GM21723 (cell line): Measurements from ENCODE around the gene FGF10.

Experiments used
- ATAC-seq: cut with Tn5 transposase; IDR thresholded peaks from one replicate; pipeline ENCODE4 v1.9.1; 2021; ENCODE audit warnings: mild to moderate bottlenecking, moderate library complexity; ENCODE audit not compliant: unreplicated experiment

The FGF10 gene

DNA sequence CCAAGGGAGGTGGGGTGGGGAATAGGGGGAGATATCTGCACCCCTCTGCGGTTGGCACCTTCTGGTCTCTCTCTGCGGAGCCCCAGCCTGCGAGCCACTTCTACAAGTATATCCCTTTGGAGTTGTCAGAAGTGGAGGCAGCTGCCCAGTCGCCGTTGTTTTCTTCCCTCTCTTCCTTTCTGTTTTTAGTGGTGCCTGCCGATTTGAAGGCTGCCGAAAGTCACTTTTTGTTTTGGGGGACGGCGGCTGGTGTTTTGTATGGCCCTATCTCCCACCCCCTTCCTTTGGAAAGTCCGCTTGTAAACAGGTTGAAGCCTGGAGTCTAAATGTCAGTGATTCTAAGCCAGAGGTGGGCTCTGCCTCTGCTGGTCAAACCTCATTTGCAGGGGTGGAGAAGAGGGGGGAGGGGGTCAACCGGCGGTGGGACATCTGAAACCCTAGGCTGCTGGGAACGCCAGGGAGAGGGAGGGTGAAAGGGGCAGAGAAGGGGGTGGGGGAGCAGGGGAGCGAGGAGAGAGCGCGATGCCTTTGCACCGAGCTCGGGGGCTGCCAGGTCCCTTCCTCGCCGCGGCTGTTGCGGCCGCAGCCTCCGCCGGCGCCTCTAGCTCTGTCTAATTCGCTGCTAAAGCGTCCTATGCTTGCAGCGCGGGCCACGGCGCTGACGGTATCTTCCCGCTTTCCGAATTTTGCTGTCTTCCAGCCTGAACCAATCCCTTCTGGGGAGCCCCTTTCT is at the start of gene FGF10:
Gene FGF10, minus strand, starts transcription at position 331 of the 733 bp plus-strand sequence. CDS start 738 bp downstream, outside the sequence.
- ATAC-seq: no peak

DNA sequence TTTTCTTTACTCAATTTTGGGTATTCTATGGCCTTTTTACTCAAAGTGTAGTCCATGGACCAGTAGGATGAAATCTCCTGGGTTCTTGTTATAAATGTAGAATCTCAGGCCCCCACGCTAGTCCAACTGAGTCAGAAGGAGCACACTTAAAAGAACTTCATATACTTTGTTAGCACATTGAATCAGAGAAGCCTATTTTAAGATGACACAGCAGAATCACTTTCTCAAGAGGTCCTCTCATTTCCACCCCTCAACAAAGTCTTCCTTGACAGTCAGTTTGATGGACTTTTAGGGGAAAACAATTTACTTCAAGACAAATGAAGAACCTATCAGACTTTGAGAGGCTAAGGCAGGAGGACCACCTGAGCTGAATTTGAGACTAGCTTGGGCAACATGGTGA is 37.7 kb upstream of the FGF10 start:
- no peak for ATAC-seq

DNA sequence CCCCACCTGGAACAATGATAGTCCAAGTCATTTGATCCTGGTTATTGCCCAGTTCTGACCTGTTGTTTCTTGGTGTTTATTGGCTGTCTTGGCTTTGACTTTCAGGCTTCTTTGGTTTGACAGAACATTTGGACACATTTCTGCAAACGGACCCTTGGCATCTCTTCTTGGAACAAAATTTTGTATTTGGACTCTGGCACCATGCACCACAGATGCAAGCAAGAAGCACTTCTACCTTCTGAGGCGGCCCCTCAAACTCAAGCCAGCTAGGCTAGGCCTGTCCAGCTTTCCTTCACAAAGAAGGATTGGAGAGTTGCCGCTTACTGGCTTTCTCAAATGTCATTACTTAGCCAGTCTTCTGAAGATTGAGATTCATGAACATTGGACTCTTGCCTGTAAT is 23.1 kb upstream of the FGF10 start:
- no peak for ATAC-seq

DNA sequence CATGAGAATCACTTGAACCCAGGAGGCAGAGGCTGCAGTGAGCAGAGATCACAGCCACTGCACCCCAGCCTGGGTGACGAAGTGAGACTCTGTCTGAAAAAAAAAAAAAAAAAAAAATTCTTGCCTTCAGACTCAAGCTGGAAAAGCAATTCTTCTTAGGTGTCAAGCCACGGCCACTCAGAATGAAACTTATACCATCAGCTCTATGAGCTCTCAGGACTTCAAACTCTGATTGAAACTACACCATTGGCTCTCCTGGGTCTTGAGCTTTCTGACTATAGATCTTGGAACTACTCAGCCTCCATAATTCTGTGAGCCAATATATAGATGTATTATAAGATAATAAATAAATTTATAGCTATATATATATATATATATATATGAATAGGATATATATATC is 12.9 kb upstream of the FGF10 start:
- ATAC-seq: no peak

DNA sequence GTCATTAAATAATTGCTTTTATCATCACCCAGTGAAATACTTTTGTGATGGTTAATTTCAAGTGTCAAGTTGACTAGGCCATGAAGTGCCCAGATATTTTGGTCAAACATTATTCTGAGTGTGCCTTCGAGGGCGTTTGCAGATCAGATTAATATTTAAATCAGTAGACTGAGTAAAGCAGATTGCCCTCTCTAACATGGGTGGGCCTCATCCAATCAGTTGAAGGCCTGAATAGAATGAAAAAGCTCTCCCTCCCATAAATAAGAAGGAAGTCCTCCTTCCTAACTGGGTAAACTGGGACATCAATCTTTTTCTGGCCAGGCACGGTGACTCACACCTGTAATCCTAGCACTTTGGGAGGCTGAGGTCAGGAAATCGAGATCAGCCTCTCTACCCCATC is 12.4 kb upstream of the FGF10 start:
- no peak for ATAC-seq

DNA sequence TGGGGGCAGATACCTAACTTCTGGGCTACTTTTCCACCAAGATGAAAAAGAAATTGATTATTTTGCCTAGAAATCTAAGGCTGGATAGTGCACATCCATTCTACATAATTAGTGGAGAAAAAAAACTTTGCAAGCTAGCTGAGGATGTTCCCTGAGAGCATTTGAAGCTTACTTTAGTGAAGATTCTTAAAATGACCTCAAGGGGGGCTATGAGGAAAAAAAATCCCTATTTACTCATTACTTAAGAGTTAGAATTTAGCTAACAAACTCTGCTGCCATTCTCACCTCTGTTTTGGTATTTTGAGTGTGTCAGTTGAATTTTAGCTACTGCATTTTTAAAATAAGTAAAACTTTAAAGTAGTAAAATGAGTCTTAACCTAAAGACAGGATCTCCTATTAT is 9.2 kb upstream of the FGF10 start:
- ATAC-seq: no peak

DNA sequence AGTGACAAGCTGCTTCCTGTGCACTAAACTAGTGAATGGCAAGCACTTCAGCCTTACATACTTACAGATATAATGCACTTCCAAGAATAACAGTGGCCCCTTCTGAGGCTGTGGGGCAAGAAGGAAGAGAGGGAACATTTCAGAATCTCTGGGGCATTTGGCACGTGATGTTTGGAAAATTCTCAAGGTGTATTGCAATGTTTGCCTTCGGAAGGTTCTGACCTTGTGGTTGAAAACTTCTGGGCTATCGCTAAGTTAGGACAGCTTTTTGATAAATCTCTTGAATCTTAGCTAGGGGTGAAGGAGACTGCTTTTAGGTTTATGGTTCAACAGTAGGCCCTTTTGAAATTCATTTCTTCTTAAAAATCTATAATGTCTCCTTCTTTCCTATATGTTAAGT is 7.1 kb upstream of the FGF10 start:
- ATAC-seq: no peak

DNA sequence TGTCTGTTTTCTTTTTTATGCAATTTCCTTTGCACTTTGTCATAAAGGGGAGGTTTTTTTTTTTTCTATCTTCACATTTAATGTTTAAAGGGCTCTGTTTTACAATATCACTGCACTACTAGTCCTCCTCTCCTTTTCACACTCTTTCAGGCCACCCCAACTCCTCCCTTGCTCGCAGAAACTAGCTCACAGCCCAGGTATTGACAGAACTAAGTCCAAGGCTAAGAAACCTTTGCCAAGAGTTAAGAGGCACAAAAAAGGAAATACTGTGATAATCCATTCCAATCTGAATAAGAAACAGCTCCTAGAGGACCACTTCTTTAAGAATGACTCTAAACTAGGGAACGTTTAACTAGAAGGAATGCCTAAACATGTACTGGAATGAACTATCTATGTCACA is 1.1 kb upstream of the FGF10 start:
- no peak for ATAC-seq

DNA sequence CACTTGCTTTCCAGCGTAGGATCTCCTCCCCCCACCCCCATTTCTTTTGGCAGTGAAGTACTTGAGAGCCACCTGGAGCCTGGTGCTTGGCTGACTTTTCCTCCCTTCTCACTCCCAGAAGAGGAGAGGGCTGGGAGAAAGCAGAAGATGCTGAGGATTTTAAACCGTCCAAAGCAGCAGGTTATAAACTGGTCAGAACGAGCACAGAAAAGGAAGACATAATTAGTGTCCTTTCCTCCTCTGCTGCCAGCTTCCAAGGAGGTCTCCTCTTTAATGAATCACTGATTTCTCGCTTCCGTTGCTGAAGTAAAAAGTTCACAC is 563 bp upstream of the FGF10 start:
- ATAC-seq: no peak

DNA sequence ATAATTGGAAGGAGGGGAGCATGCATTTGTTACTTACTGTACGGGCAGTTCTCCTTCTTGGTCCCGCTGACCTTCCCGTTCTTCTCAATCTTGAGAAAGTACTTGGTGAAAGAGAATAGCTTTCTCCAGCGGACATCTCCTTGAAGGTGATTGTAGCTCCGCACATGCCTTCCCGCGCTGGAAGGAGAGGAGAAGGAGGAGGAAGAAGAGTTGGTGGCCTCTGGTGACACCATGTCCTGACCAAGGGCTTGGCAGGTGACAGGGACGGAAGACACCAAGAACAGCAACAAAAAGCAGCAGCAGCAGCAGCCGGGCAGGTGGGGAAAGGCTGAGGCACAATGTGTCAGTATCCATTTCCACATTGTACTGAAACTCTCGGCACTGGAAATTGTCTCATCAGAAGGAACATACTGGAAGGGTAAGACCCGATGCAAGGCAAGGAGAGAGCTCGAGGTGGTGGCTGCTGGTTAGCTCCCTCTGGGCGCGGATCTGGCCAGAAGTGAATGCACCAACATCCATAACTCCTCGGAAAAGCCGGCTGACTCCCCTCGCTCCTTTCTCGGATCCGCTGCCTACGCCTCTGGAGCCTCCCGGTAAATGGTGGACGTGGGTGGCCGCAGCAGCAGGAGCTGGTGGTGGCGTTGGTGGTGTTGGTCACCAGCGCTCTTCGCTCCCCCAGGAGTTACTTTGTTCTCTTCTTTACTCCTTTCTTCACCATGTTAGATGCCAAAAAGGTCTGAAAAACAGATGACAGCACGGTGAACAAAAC is 715 bp downstream of the FGF10 start:
- ATAC-seq: no peak

DNA sequence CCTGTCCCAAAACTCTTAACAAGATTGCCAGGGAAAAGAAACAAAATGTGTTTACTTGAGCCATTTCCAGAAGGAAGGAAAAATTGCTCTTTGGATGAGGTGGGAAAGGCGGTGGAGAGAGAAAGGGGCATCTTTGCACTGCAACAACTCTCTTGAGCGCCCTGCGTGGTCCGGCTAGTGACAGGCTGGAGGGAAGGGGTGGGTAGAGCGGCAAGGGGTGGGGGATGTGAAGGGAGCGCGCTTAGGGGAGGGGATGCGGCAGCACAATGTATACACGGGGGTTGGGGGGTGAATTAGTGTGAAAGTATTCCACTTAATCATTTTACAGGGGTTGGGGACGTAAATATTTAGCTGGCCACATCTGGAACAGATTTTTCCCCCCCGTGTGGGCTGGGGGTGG is 1.3 kb downstream of the FGF10 start:
- no peak for ATAC-seq

DNA sequence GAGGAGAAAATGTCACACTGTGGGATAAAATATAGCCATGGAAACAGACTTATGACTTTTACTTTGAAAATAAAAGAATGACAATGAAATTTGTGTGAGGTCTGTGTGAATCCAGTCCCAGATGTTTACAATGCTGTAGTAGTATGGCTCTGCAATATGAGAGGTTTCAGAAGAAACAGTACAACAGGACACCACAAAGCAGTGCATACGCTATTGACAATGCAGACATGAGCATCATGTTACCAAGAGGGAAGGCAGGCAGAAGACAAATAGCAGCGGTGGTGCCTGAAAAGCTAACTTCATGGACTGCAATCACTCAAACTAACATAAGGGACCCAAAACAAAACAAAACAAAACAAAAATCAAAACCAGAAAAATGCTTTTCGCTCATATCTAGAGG is 1.8 kb downstream of the FGF10 start:
- ATAC-seq: no peak

DNA sequence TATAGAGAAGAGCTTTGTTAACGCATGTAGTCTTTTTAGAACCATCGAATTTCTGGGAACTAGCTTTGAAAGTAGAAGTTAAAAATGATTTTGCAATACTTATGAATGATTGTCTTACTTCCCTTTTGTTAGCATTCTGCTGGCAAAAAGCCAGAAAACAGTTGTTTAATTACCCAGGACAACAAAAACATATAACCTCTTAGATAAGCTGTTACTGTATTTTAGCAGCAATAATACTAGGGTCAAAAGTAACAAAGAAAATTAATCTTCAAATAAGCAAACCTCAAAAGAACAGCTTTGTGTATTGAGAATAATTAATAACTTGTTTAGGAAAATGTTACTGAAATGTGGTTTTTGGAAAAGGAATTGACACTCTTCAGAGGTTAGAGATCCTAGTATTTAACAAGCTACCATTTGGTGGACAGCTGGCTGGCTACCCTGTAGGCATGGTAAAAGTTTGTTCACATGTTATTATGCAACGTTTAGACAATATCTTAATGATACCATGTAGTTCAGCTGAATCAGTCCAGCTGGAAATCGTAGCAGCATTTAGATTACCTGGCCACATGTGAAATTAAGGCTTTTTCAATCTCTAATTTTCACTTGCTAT is 3.8 kb downstream of the FGF10 start:
- ATAC-seq: no peak

DNA sequence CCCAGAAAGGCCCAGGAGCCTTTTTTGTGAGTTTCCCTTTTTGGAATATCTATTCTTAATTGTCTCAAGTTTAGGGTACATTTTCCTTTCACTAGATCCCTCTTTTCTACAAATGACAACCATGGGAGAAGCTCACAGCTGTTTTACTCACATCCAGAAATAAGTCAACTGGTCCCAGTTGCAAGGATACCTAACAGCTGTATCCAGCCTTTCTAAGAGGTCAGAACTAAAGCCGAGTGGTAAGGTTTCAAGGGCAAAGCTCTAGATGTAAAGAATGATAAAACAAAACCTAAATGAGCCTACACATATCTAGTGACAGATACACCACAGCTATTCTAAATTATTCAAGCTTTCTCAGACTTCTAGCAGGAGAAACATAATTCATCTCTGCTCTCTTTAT is 4.4 kb downstream of the FGF10 start:
- no peak for ATAC-seq

DNA sequence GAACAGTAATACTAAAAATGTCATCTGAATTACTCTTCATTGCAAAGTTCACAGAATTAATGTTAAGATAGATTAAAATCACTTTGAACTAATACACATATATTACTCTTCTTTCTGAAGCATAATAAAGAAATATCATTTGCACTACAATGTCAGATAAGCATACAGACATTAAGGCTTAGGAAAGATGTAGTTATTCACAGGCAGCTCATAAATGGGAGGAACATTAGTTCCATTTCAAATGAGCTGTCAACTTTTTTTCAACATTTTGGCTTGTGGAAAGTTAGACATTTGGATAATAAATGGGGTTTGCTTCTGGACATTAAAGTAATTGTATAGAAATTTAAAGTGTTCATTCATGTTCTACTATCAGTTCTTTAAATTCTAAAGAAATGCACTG is 6.3 kb downstream of the FGF10 start:
- no peak for ATAC-seq

DNA sequence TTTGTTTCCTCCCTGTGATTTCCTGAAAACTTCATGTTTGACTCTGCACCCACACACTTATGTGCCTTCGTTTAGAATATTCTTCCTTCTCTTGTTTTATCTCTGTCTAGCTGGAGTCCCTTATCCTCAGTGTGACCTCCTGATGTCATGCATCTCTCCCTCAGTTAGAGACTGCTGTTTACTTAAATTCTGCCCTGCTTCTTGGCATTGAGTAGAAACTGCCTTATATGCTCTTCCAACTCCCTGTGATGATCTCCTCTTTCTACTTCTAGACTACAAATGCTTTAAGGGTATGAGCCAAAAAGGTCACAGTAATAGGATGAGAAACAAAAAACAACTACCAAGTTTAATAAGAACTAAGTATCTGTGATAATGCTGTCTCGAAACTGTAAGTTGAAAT is 12.2 kb downstream of the FGF10 start:
- no peak for ATAC-seq

DNA sequence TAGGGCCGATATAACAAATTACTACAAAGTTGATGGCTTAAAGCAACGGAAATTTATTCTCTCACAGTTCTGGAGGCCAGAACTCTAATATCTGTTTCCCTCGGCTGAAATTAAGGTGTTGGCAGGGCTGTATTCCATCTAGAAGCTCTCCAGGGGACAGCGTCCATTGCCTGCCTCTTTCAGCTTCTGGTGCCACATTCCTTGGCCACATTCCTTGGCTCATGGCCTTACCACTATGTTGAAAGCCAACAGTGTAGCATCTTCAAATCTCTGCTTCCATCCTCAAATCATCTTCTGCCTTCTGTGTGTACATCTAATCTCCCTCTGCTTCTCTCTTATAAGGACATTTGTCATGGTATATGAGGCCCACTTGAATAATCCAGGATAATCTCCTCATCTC is 17.2 kb downstream of the FGF10 start:
- no peak for ATAC-seq

DNA sequence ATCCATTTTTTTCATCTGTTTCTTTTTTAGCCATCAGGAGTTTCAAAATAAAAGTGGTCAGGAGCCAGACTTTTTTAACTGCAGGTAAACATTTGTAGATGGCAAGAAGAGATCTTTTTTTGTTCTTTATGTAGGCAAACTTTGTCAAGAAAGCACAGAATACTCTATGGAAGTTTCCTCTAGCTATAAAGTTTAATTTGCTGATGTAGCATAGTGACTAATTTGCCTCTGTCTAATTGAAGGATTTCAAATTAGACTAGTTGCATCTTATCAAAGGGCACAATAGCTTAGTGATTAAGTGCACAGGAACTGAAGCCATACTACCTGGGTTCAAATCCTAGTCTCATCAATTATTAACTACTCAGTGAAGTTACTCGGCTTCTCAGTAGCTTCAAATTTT is 22.0 kb downstream of the FGF10 start:
- ATAC-seq: no peak

DNA sequence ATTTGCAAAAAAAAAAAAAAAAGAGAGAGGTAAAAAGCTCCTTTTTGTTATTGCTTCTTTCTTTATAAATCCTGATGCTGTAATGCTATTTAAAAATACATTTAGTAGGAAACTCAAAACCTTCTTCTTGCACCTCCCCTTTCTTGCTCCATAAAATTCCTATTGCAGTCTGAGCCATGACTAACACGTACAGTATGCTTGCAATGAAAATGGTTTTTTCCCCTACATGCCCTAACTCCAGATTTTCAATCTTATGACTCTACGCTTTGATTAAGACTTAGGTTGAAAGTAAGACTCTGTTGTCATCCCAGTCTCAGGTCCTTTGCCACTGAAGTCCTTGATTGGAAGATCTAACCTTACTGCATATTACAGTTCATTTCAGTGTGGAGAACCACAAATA is 23.9 kb downstream of the FGF10 start:
- no peak for ATAC-seq

DNA sequence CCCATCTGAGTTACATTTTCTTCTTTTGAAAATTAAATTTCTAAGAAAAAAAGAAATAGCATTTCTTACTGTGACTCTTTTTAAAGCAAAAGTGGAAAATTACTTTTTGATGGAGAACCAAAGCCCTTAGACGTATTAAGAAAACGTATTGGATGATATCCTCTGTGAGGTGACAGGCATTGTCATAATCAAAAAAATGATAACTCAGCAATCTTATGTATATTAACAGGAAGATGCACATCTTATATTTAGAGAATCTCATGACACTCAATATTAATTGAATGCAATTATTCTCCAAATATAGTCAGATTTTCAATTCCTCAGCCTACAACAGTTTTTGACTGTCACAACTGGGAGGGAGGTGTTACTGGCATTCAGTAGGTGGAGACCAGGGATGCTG is 25.1 kb downstream of the FGF10 start:
- no peak for ATAC-seq

DNA sequence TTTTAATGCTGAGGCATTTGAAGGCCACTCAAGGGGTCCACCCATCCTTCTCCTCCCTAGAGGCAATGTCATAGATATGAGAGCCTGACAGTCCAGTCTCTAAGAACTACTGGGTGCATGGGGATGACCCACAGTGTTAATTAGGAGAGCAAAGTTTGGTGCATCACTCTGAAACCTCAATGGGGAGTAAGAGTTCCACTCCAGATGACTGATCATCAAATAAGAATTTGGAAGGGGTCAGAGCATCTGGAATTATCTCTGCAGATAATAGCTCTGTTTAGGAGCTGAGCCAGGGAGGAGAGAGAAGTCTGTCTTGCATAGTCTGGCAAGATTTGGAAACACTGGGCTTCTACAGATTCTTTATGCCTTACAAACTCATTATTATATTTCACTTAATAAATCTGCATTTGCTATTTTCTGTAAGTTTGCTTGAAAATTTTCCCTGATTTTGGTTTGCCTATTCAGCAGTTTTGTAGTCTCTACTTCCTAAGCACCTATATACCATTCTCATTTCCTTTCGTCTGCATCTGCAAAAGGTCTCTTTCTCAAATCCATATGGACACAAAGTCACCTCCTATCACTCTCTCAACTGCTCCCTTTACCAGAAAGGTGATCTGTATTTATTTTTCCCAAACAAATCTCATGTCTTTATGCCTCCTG is 27.7 kb downstream of the FGF10 start:
- no peak for ATAC-seq

DNA sequence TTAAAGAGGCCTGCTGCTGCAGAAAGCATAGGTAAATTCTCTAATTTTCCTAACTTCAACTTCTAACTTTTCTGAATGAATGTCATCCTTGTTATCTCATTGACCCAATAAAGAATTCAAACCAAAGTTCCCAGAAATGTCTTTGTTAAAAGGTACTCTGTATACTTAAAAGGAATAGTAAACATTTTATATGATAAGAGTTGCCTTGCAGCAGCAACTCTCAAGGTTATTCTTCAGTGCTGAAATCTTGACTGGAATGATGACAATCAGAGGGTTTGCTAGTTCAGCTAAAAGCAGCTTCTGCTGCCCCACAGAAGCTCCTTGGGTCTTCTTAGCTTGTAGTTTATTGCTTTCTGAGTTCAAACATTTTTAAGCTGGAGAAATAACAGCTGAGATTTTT is 28.3 kb downstream of the FGF10 start:
- ATAC-seq: no peak
